HG02571 (cell line): ENCODE results near the gene MFSD6L.

Experiments used
- ATAC-seq: cut with Tn5 transposase; IDR thresholded peaks from one replicate; pipeline ENCODE4 v1.9.1; 2021; ENCODE audit warnings: mild to moderate bottlenecking, moderate library complexity; ENCODE audit not compliant: unreplicated experiment

MFSD6L gene

DNA sequence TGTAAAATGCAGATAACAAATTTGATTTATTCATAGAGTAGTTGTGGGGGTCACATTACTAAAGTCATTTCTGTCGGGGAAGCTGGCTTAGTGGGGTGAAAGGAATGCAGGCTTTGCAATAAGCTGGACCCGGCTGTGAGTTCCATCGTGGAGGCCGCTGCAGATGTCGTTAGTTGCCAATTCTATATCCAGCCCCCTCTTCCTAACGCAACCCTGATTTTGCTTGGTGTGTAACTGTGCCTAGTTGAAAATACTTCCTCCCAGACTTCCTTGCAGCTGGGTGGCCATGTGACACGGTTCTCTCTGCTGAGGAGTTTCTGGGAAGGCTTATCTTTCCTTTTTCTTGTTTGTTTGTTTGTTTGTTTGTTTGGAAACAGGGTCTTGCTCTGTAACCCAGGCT is 4.5 kb downstream of the MFSD6L start:
- no peak for ATAC-seq

DNA sequence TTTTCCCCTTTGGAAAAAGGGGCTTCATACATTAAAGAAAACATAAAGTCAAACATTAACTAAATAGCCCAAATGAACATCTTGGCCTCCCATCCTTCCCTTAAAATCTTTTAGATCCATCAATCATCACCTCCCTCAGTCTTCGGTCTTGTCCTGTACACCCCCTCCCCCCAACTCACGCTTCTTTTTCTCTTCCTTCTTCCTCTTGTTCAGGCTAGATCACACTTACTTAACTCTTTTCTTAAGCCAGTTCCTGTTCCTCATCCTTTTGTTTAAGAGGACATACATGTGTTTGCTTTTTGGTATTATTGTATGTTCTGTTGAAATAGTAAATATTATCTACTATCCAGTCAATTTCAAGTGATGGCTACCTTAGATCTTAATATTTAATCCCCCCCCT is 5.5 kb downstream of the MFSD6L start:
- no peak for ATAC-seq

DNA sequence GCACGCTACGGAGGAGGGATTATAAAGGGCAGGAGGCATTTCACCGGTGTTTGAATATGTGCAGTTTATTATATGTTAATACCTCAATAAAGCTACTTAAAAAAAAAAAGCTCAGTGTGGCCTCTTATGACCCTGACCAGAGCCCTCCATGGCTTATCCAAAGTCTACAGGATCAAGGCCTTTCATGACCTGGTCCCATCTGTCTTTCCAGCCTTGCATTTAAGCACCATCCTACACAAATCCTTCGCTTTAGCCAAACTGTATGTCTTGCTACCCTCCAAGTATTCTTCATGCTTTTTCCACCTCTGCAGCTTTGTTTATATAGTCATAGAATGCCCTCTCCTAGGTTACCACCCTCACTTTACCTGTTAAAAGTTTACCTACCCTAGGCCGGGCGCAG is 6.5 kb downstream of the MFSD6L start:
- no peak for ATAC-seq

- ATAC-seq: no peak
Measured at GRCh38 chr17:8791910-8792270, 7.3 kb downstream of the MFSD6L start.

DNA sequence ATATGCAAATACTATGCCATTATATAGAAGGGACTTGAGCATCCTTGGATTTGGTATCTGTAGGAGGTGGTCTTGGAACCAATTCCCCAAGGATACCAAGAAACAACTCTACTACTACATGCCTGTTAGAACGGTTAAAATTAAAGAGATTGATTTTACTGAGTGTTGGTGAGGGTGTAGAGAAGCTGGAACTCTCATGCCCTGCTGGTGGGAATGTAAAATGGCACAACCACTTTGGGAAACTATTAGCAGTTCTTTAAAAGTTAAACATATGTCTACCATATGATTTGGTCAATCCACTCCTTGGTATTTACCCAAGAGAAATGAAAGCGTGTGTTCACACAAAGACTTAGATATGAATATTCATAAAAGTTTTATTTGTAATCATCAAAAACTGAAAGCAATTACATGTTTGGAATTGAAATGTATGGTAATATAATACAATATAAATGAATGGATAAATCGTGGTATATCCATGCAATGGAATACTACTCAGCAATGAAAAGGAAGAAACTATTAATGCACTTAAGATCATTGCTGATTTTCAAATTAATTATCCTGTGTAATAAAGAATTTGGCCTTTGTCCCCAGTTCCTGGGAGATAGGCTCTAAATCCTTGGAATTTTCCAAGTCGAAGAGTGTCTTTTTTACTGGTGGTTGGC is 7.8 kb downstream of the MFSD6L start:
- ATAC-seq: no peak

DNA sequence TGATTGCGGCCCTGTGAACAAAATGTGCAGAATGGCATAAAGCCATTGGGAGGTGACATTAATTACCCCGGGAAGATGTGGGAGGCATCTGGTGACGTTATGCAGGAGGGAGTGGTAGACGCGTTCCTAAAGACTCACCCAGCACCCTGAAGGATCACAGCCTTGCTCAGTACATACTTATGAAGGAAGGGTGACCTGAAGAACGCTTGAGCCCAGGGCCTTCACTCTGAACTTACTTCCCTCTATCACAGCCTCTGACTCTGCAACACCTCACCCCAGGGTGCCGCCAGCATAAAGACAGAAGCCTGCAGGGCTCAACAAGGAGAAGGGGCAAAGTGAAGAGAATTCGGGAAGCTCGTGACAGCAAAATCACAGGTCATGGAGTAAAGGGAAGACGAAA is 9.4 kb downstream of the MFSD6L start:
- no peak for ATAC-seq

DNA sequence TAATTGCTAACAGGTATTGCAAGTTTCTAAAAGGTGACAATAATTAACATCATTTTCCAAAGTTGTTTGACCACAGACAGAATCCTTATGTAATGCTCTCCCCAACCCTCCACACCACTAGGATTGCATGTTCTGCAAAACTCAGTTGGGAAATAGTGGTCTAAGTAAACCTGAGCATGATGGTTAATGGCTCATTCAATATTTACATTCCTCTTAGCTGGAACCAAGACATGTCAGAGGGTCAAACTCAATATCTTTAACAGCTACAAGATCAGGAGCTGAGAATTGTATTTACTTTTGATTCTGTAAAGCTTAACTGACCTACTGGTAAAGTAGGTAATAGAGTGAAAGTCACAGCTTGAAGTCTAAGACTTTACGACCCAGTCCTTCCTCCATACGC is 10.2 kb downstream of the MFSD6L start:
- ATAC-seq: no peak

DNA sequence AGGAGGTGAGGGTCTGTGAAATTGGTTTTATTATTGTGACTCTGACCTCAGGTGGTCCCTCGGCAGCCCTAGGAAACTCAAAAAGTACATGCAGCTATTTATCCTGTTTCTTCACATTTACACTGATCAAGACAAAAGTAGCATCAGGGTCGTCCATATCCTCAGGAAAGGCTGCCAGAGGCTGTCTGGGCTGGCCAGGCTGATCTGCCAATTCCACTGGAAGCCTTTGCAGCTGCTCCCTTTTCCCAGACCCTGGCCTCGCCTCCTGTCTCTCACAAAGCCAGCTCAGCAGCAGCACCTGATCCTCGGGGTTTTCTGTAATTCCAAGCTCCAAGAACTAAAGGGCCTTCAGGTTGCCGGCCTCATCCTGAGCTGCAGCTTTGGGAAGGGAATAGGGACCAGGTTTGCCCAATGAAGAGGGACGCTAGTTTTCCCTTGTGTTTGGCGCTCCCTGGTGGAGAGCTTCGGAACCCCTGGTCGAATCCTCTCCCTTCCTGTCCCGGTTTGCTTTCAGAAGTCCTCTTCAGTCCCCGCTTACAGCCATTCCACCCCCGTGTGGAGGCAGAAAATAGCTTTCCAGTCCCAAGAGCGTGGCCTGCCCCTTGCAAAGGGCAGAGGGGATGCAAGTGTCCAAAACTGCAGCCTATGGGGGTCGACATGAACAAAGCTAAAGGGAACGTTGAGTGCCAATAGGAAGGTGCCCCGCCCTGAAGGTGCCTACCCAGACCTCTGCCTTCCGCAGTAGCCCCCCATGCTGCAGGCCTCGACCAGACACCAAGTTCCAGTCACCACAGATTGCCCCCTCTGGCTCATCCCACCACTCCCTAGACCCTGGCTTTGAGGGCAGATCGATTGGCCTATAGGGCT is 13.4 kb downstream of the MFSD6L start:
- no peak for ATAC-seq

GRCh38 chr17:8782176-8782575 is 17.0 kb downstream of the MFSD6L start:
- no peak for ATAC-seq

DNA sequence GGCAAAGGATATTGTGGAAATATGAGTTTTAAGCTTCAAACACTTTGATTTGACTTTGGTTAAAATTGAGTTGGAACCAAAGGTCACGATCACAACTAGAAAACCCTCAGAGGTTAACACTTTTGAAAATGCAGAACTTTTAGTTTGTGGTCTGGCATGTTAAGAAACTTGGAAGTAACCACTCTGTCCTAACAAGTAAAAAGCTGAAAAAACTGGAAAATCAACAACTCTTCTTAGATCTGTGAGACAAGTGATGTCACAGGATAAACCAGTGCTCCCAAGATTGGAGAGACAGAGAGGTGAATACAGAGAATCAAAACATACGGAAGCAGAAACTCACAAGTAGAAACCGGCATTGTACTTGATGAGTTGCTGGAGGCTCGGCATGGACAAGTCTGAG is 17.4 kb downstream of the MFSD6L start:
- ATAC-seq: no peak

DNA sequence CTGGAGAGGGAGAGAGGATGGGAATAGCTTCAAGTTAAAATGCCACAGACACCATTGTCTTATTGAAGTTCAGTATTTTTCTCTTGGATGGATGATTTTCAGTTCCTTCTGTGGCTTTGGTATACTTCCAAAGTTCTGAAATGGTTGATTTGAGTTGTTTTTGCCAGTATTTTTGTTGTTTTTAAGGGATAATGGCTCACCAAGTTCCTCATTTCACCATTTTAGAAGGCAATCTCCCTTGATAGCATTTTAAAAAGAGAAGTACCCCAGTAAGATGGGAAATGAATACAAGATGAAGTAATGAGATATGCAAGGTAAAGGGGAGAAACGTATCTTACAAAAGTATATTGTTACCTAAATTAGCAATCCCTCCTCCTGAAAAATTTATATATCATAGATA is 22.3 kb downstream of the MFSD6L start:
- ATAC-seq: no peak

GRCh38 chr17:8776248-8776647 is 22.9 kb downstream of the MFSD6L start:
- no peak for ATAC-seq

DNA sequence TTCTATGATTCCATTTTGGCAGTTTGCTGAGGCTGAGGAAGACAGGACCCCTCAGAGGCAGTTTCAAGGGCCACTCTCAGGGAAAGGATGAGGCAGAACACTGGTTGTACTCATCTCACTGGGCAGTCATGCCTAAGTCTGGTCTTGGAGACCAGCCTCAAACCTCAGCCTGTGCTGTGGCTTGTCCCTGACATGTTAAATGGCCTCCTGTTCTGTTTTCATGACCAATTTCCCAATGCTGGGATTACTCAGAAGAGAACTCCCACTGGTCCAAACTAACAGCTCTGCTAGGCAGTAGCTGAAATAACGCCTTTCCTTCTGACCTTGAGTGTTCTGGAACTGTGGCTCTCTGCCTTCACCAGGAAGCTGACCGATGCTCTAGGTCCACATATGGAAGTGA is 32.4 kb downstream of the MFSD6L start:
- no peak for ATAC-seq

DNA sequence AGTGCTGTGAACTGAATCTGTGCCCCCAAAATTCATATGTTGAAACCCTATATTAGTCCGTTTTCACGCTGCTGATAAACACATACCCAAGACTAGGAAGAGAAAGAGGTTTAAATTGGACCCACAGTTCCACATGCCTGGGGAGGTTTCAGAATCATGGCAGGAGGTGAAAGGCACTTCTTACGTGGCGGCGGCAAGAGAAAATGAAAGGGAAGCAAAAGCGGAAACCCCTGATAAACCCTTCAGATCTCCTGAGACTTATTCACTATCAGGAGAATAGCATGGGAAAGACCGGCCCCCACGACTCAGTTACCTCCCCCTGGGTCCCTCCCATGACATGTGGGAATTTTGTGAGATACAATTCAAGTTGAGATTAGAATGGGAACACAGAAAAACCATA is 37.2 kb downstream of the MFSD6L start:
- ATAC-seq: no peak

- no peak for ATAC-seq
Measured at GRCh38 chr17:8758137-8758596, 41.0 kb downstream of the MFSD6L start, which contains the start of gene SPDYE4. SPDYE4 (minus strand) TSS chr17:8758546; CDS start chr17:8758382, 164 bp downstream.

DNA sequence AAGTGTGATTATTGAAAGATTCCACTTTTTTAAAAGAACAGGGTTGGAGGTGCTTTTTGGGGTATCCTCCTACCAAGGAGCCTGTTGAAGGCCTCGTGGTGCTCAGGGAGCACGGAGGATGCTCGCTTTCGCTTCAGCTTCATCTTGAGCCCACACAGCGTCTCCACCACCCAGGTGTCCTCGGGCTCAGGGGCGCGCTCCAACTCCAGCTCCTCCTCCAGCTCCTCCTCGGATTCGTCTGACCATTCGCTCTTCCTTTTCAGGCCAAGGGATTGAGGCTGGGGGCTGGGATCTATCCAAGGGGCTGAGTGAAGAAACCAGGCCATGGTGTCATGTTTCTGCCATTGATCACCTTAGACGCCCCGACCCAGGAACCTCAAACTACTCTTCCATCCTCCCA is 42.0 kb downstream of the MFSD6L start:
- ATAC-seq: no peak

GRCh38 chr17:8755590-8756255 is 43.4 kb downstream of the MFSD6L start:
- no peak for ATAC-seq

DNA sequence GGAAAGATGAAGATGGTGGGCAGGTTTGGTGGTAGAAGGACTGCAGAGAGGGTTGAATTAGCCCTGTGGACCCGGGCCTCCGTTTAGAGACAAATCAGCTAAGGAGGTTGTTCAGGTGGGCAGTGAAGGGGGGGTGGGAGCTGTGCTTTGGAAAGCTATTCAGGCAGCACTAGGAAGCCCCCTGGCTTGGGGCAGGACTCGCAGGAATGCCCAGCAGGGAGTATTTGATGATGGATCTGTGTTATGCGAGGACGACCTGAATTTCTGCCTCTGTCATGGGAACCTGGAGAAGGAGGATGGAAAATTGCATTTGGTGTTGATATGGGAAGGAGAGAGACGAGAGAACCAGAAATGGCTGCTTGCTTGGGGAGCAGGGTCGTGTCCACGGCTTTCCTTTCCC is 44.3 kb downstream of the MFSD6L start:
- no peak for ATAC-seq

DNA sequence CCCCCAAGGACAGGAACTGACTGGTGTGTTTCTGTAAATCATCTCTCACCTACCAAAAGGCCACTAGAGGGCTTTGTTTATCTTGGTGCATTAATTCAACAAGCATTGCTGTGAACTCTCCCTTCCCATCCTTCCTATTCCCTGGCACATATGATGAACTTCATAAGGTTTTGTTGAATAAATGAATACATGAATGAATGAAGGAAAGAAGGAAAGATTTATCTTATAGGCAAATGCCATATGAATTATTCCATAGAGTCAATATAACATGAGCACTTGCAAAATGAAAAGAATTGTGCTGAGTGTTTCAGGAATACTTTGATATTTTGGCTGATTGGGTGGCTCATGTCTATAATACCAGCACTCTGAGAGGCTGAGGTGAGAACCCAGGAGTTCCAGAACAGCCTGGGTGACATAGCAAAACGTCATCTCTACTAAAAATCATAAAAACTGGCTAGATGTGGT is 45.2 kb downstream of the MFSD6L start:
- no peak for ATAC-seq

GRCh38 chr17:8753136-8753975 is 45.8 kb downstream of the MFSD6L start:
- no peak for ATAC-seq

GRCh38 chr17:8749616-8750015 is 49.5 kb downstream of the MFSD6L start:
- no peak for ATAC-seq
